CD14-positive monocyte (primary cell): ENCODE data around the gene RSPH10B2. TPM values are rescaled to one million over a fixed set of nuclear protein-coding genes. Genes with fewer than 3 reads are reported as not detected.
A peak's percentile ranks its signal among the peaks of the same experiment; 100 is the strongest.
"Not testable (repeated sequence)": the region's sequence is repeated elsewhere in the genome, so short reads cannot be mapped to it uniquely, and the experiment has no call there.

ENCODE experiments used
- DNase-seq, 3 donors: peaks; one replicate each; pipeline ENCODE4 v3.0.0-alpha.2; 2011 to 2022
- H2AFZ ChIP-seq: 2 replicates; pipeline ENCODE4 v1.6.0; 2012; ENCODE audit warnings: mild to moderate bottlenecking, low read depth, low read length, inconsistent platforms; ENCODE audit not compliant: insufficient read depth, poor library complexity, severe bottlenecking
- H3K27ac ChIP-seq, 2 donors: 1 replicate in 1 of 2; 2 replicates in 1 of 2; pipeline ENCODE4 v1.5.1; 2012 to 2013; ENCODE audit warnings: low read length in 2 of 2, control low read depth in 1 of 2, inconsistent platforms in 1 of 2, low read depth in 1 of 2, mild to moderate bottlenecking in 1 of 2
- H3K27me3 ChIP-seq, 2 donors: one replicate each; pipeline versions ENCODE4 v1.6.0 to v1.6.1; 2011 to 2013; ENCODE audit warnings: low read length in 2 of 2; ENCODE audit not compliant: control insufficient read depth in 2 of 2, insufficient read depth in 2 of 2
- H3K36me3 ChIP-seq, 2 donors: replicated peaks in 1 of 2; 1 replicate in 1 of 2; 2 replicates in 1 of 2; pipeline versions ENCODE4 v1.5.1 to v1.6.1; 2012 to 2013; ENCODE audit warnings: low read length in 2 of 2, control low read depth in 1 of 2, inconsistent platforms in 1 of 2, mild to moderate bottlenecking in 1 of 2; ENCODE audit not compliant: insufficient read depth in 2 of 2, control insufficient read depth in 1 of 2
- H3K4me1 ChIP-seq, 2 donors: 1 replicate in 1 of 2; 2 replicates in 1 of 2; pipeline versions ENCODE4 v1.5.1 to v1.6.1; 2012 to 2013; ENCODE audit warnings: low read length in 2 of 2, control low read depth in 1 of 2, inconsistent platforms in 1 of 2, mild to moderate bottlenecking in 1 of 2, moderate library complexity in 1 of 2; ENCODE audit not compliant: insufficient read depth in 2 of 2, control insufficient read depth in 1 of 2
- H3K4me2 ChIP-seq: replicated peaks from 2 replicates; pipeline ENCODE3; 2012; ENCODE audit warnings: low read length, moderate library complexity, mild to moderate bottlenecking; ENCODE audit not compliant: poor library complexity, severe bottlenecking; ENCODE audit errors: extremely low read depth
- H3K4me3 ChIP-seq, 3 experiments: fragments of 200-600 bp in 1 of 3; sonication (generic) in 1 of 3; replicated peaks in 1 of 3; 1 replicate in 2 of 3; 2 replicates in 1 of 3; pipeline ENCODE4 v1.5.1; 2011 to 2013; ENCODE audit warnings: low read length in 3 of 3, mild to moderate bottlenecking in 3 of 3, control low read depth in 2 of 3, low read depth in 2 of 3, inconsistent platforms in 1 of 3, moderate library complexity in 1 of 3
- H3K79me2 ChIP-seq: 2 replicates; pipeline ENCODE4 v1.6.0; 2012; ENCODE audit warnings: mild to moderate bottlenecking, control low read depth, inconsistent platforms, low read length, moderate library complexity; ENCODE audit not compliant: insufficient read depth
- H3K9ac ChIP-seq: 2 replicates; pipeline ENCODE4 v1.6.0; 2017; ENCODE audit warnings: low read length, mild to moderate bottlenecking; ENCODE audit not compliant: insufficient read depth, poor library complexity, severe bottlenecking
- H3K9me3 ChIP-seq, 2 donors: replicated peaks in 1 of 2; 1 replicate in 1 of 2; 2 replicates in 1 of 2; pipeline versions ENCODE4 v1.5.1 to v1.6.1; 2012 to 2013; ENCODE audit warnings: low read length in 2 of 2, control low read depth in 1 of 2; ENCODE audit not compliant: control insufficient read depth in 1 of 2, insufficient read depth in 1 of 2
- H4K20me1 ChIP-seq: 2 replicates; pipeline ENCODE4 v1.6.0; 2012; ENCODE audit warnings: mild to moderate bottlenecking, low read length, control low read depth, moderate library complexity; ENCODE audit not compliant: insufficient read depth
- H3K27ac Mint-ChIP-seq, 7 donors: one replicate each; pipeline ENCODE4 v1.8.0; 2020; ENCODE audit warnings: mild to moderate bottlenecking in 7 of 7, mixed read lengths in 7 of 7, moderate library complexity in 6 of 7, inconsistent platforms in 2 of 7
- H3K27me3 Mint-ChIP-seq, 3 donors: one replicate each; pipeline ENCODE4 v1.8.0; 2021 to 2022; ENCODE audit warnings: low read depth in 3 of 3, mild to moderate bottlenecking in 3 of 3, mixed read lengths in 3 of 3, moderate library complexity in 3 of 3, inconsistent platforms in 1 of 3
- H3K36me3 Mint-ChIP-seq, 2 donors: one replicate each; pipeline ENCODE4 v1.8.0; 2020; ENCODE audit warnings: mixed read lengths in 2 of 2, inconsistent platforms in 1 of 2, mild to moderate bottlenecking in 1 of 2
- H3K4me1 Mint-ChIP-seq: one replicate; pipeline ENCODE4 v1.8.0; 2020; ENCODE audit warnings: mild to moderate bottlenecking, mixed read lengths
- H3K4me3 Mint-ChIP-seq, 2 donors: one replicate each; pipeline ENCODE4 v1.8.0; 2020; ENCODE audit warnings: mild to moderate bottlenecking in 2 of 2, mixed read lengths in 2 of 2, moderate library complexity in 1 of 2
- H3K9me3 Mint-ChIP-seq, 7 donors: one replicate each; pipeline ENCODE4 v1.8.0; 2020 to 2022; ENCODE audit warnings: mixed read lengths in 7 of 7, mild to moderate bottlenecking in 6 of 7, moderate library complexity in 6 of 7, inconsistent platforms in 2 of 7
- CTCF ChIP-seq: fragments of 200-600 bp; IDR thresholded peaks from one replicate; pipeline ENCODE4 v1.8.0; 2022; ENCODE audit warnings: antibody characterized with exemption, mild to moderate bottlenecking
- WGBS: methylation state at CpG from one replicate; pipeline ENCODE4 v1.1.5; 2013; ENCODE audit warnings: missing lambda C conversion rate; ENCODE audit not compliant: insufficient coverage; 5-methylcytosine and 5-hydroxymethylcytosine counted together
- intact Hi-C, 2 donors: fragments of 100-400 bp; cut with micrococcal nuclease; formaldehyde crosslinking; loops; one replicate each; pipeline versions ENCODE4 v1.15.0 to v1.15.1; 2023
- polyA plus RNA-seq, 3 donors: library from polyadenylated mRNA; depleted of rRNA in 1 of 3; unstranded in 2 of 3; stranded (reverse) in 1 of 3; fragments of 300-500 nt in 2 of 3; fragments of >200 nt in 1 of 3; fragmentation: Illumina TruSeq in 2 of 3; gene quantifications; 1 replicate in 2 of 3; 2 replicates in 1 of 3; pipeline ENCODE4 v1.2.3, GENCODE V29; 2012 to 2021

The RSPH10B2 gene
- polyA plus RNA-seq, 3 donors, result 0.03 TPM; not detected in 2

- H3K9me3 Mint-ChIP-seq, H3K4me2 ChIP-seq, H3K9ac ChIP-seq, intact Hi-C loops, H3K4me3 ChIP-seq, H3K79me2 ChIP-seq, H3K4me1 ChIP-seq, H3K27me3 ChIP-seq, H3K27ac Mint-ChIP-seq, H3K27ac ChIP-seq, H3K9me3 ChIP-seq, H3K36me3 Mint-ChIP-seq, DNase-seq, H2AFZ ChIP-seq, H3K4me1 Mint-ChIP-seq, H3K36me3 ChIP-seq, H3K4me3 Mint-ChIP-seq, H4K20me1 ChIP-seq: not testable (repeated sequence)
- 80% methylated on average over 3 of the region's 5 CpGs for WGBS
- H3K27me3 Mint-ChIP-seq, result peaks cover 13 to 32% (median 27%) of the 10 kb centered on the region in 3 donors
These were observed 75.7 kb downstream of the RSPH10B2 start for GRCh38 chr7:6829616-6830015.

- H3K79me2 ChIP-seq, H3K9me3 ChIP-seq, H3K4me1 Mint-ChIP-seq, H3K36me3 Mint-ChIP-seq, H3K9ac ChIP-seq, H3K27me3 ChIP-seq, H3K27ac Mint-ChIP-seq, H3K4me3 Mint-ChIP-seq, H3K4me2 ChIP-seq, H3K27ac ChIP-seq, intact Hi-C loops, H3K36me3 ChIP-seq, DNase-seq, H3K4me1 ChIP-seq, H4K20me1 ChIP-seq, H3K9me3 Mint-ChIP-seq, H3K4me3 ChIP-seq, H2AFZ ChIP-seq: not testable (repeated sequence)
- peaks cover 13 to 32% (median 27%) of the 10 kb centered on the region in 3 donors for H3K27me3 Mint-ChIP-seq
- WGBS, result 95% methylated on average over 5 of the region's 6 CpGs
These were observed 76.1 kb downstream of the RSPH10B2 start for GRCh38 chr7:6830026-6830425.

- intact Hi-C loops, result no loop called here
- Histone ChIP-seq H3K36me3 (no peaks in the 10 kb centered on the region), H3K79me2 (no peaks in the 10 kb centered on the region), H3K9me3 (no peaks in the 10 kb centered on the region), H3K27ac (no peak overlapping the region), H3K9ac (no peak overlapping the region), H3K4me2 (no peak overlapping the region), H2AFZ (peak overlapping the region; percentile 1), H3K4me3 (no peak overlapping the region), H4K20me1 (no peaks in the 10 kb centered on the region), H3K27me3 (peaks cover 2 to 8% of the 10 kb centered on the region in 2 donors), H3K4me1 (no peaks in the 10 kb centered on the region)
- Mint-ChIP-seq H3K36me3 (no peaks in the 10 kb centered on the region), H3K9me3 (peaks cover 0 to 8% (median 5%) of the 10 kb centered on the region in 7 donors), H3K27ac (peak overlapping the region in 1 of 7 donors; percentile 13), H3K27me3 (peaks cover 12 to 32% (median 29%) of the 10 kb centered on the region in 3 donors), H3K4me3 (peak overlapping the region in 1 of 2 donors; percentile 36), H3K4me1 (peaks cover 1% of the 10 kb centered on the region)
- 88% methylated on average over 3 of the region's 7 CpGs for WGBS
- no peak for TF ChIP-seq CTCF
- no peak for DNase-seq
These were observed 77.3 kb downstream of the RSPH10B2 start for GRCh38 chr7:6831018-6831725.
